Natural killer cell treated with Interleukin-12 subunit alpha and Interleukin-12 subunit beta and Interleukin-15 and Interleukin-18, amount 100 ng/mL, for 72 hours (primary cell): Measurements from ENCODE around the gene UCP2. TPM values are rescaled to one million over a fixed set of nuclear protein-coding genes. Genes with fewer than 3 reads are reported as not detected.

Source experiments
- ATAC-seq, 2 donors: fragments of 150-1000 bp; cut with Tn5 transposase in 1 of 2; sonication (Bioruptor Pico), chemical (Tn5 transposase) in 1 of 2; 2 replicates each; pipeline ENCODE4 v1.10.0; 2021
- DNase-seq: peaks from one replicate; pipeline ENCODE4 v3.0.0; 2022; ENCODE audit warnings: low spot score
- H3K27ac Mint-ChIP-seq, 2 donors: 1 replicate in 1 of 2; 2 replicates in 1 of 2; pipeline ENCODE4 v1.8.0; 2022; ENCODE audit warnings: mixed read lengths in 2 of 2, mild to moderate bottlenecking in 1 of 2, moderate library complexity in 1 of 2
- H3K27me3 Mint-ChIP-seq, 2 donors: 1 replicate in 1 of 2; 2 replicates in 1 of 2; pipeline ENCODE4 v1.8.0; 2022; ENCODE audit warnings: mixed read lengths in 2 of 2
- H3K36me3 Mint-ChIP-seq: one replicate; pipeline ENCODE4 v1.8.0; 2022; ENCODE audit warnings: mixed read lengths
- H3K4me1 Mint-ChIP-seq, 2 donors: 1 replicate in 1 of 2; 2 replicates in 1 of 2; pipeline ENCODE4 v1.8.0; 2022; ENCODE audit warnings: low read depth in 2 of 2, mixed read lengths in 2 of 2, mild to moderate bottlenecking in 1 of 2
- H3K4me3 Mint-ChIP-seq: one replicate; pipeline ENCODE4 v1.8.0; 2022; ENCODE audit warnings: mixed read lengths
- H3K9me3 Mint-ChIP-seq: 2 replicates; pipeline ENCODE4 v1.8.0; 2022; ENCODE audit warnings: mixed read lengths
- total RNA-seq, 2 donors: library from RNA; stranded (reverse); gene quantifications; one replicate each; pipeline ENCODE4 v1.2.3, GENCODE V29; 2022

The UCP2 gene
- total RNA-seq, 2 donors from 2014 or later: 333 to 668 TPM

DNA sequence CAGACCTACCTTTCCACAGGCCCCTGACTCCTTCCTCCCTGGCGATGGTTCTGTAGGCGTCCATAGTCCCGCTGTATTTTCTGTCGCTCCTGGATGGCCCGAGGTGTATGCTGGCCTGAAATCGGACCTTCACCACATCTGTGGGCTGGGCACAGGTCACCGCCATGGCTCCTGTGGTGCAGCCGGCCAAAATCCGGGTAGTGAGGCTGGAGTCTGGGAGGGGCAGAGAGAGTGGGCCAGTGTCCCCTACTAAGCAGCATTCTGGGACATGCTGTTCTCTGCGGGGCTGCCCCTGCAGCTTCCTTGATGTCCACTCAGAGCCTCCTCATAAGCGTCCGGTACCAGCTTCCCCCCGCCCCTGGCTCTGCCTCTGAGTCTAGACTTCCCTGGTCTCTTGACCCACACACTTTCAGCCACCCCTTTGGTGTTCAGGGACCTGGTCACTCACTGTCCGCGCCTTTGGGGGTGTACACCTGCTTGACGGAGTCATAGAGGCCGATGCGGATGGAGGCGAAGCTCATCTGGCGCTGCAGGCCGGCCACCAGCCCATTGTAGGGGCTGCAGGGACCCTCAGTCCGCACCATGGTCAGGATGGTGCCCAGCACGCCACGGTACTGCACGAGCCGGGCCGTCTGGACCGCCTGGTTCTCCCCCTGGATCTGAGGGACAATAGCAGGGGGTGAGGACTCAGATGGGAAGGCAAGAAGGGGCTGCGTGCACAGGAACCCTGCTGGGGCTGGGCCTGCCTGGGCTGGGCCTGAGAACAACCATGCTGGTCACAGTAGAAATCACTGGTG, 23.3 kb upstream of the UCP2 start:
- no peak for ATAC-seq
- H3K27ac Mint-ChIP-seq: peak overlapping the region; percentile 61 to 70
- peak overlapping the region; percentile 74 for H3K4me3 Mint-ChIP-seq
- no peaks in the 10 kb centered on the region for H3K9me3 Mint-ChIP-seq
- no peaks in the 10 kb centered on the region for H3K27me3 Mint-ChIP-seq
- H3K4me1 Mint-ChIP-seq: peaks cover 62 to 70% of the 10 kb centered on the region in 2 donors
- no peaks in the 10 kb centered on the region for H3K36me3 Mint-ChIP-seq
- no peak for DNase-seq

- Mint-ChIP-seq H3K4me3 (peak overlapping the region; percentile 74), H3K27me3 (no peaks in the 10 kb centered on the region), H3K36me3 (no peaks in the 10 kb centered on the region), H3K4me1 (peaks cover 62 to 68% of the 10 kb centered on the region in 2 donors), H3K9me3 (no peaks in the 10 kb centered on the region), H3K27ac (peak overlapping the region; percentile 61 to 70)
- ATAC-seq (peak; percentile 92 to 96), DNase-seq (peak; percentile 86)
Observed at GRCh38 chr11:74004759-74005615, 22.3 kb upstream of the UCP2 start.

DNA sequence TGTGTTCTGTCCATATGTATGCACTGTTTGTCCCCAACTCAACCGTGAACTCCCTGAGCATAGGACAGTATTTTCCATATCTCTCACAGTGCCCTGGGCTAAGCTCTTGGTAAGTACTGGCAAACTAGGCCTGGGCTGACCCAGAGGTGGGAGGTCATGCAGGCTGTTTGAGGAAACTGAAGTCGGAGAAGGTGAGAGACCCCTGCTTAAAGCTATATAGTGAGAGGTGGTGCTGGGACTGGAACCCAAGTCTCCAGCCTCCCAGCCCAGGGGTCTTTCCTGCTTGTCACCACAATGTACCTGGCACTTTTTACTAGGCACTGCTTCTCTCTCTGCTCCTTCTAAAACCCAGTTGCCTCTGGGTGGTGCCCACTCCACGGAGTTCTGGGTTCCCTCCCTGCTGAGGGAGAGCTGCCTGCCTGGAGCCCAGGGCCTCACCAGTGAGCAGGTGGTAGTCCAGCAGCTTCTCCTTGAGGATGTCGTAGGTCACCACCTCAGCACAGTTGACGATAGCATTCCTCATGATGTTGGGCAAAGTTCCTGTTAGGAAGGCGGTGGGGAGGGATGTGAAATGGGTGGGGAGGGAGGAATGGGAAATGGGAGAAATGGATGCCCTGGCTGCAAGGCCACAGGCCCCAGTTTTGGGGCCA, 21.5 kb upstream of the UCP2 start:
- ATAC-seq (no peak), DNase-seq (no peak)
- no peaks in the 10 kb centered on the region for H3K9me3 Mint-ChIP-seq

GRCh38 chr11:74002832-74003231, 20.2 kb upstream of the UCP2 start:
- Mint-ChIP-seq H3K27ac (peak overlapping the region; percentile 61 to 70), H3K9me3 (no peaks in the 10 kb centered on the region), H3K27me3 (no peaks in the 10 kb centered on the region), H3K4me3 (no peak overlapping the region), H3K4me1 (peaks cover 62 to 66% of the 10 kb centered on the region in 2 donors), H3K36me3 (no peaks in the 10 kb centered on the region)
- ATAC-seq (no peak), DNase-seq (no peak)

More for the DNA sequence above, 21.5 kb upstream of the UCP2 start:
- no peaks in the 10 kb centered on the region for H3K27me3 Mint-ChIP-seq
- H3K27ac Mint-ChIP-seq: peak overlapping the region; percentile 61 to 70
- no peaks in the 10 kb centered on the region for H3K36me3 Mint-ChIP-seq
- peaks cover 64 to 70% of the 10 kb centered on the region in 2 donors for H3K4me1 Mint-ChIP-seq
- peak overlapping the region; percentile 29 for H3K4me3 Mint-ChIP-seq

DNA sequence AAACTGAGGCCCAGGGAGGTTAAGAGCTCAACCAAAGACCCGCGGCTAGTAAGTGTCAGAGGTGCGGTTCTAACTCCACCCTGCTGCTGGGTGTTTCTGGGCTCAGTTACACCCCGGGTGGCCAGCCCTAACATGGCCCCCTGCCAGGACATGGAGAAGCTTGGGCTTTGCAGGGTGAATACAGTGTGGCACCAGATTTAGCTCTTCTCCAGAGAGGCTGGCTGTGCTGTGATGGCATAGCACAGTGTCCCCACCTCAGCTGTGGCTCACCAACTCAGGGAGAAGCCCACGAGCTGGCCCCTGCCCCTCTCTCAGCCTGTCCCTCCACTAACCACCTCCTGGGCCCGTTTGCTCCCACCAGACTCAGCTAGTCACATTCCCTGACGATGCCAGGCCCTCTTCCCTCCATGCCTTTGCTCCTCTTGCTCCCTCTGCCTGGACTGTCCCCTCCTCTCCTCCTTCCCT, 19.2 kb upstream of the UCP2 start:
- no peaks in the 10 kb centered on the region for H3K9me3 Mint-ChIP-seq
- H3K27ac Mint-ChIP-seq: peak overlapping the region; percentile 95 to 96
- peak overlapping the region; percentile 40 for H3K4me3 Mint-ChIP-seq
- DNase-seq (no peak), ATAC-seq (peak; percentile 9 to 37)
- H3K27me3 Mint-ChIP-seq: no peaks in the 10 kb centered on the region
- H3K4me1 Mint-ChIP-seq: peaks cover 72% of the 10 kb centered on the region in 2 donors
- no peaks in the 10 kb centered on the region for H3K36me3 Mint-ChIP-seq

- no peaks in the 10 kb centered on the region for H3K36me3 Mint-ChIP-seq
- H3K27ac Mint-ChIP-seq: peak overlapping the region; percentile 95 to 96
- H3K4me1 Mint-ChIP-seq: peaks cover 72% of the 10 kb centered on the region in 2 donors
- ATAC-seq (peak; percentile 19 to 25), DNase-seq (peak; percentile 51)
- H3K9me3 Mint-ChIP-seq: no peaks in the 10 kb centered on the region
- H3K4me3 Mint-ChIP-seq: peak overlapping the region; percentile 40
- H3K27me3 Mint-ChIP-seq: no peaks in the 10 kb centered on the region
Observed at GRCh38 chr11:74000307-74001133, 17.9 kb upstream of the UCP2 start.

DNA sequence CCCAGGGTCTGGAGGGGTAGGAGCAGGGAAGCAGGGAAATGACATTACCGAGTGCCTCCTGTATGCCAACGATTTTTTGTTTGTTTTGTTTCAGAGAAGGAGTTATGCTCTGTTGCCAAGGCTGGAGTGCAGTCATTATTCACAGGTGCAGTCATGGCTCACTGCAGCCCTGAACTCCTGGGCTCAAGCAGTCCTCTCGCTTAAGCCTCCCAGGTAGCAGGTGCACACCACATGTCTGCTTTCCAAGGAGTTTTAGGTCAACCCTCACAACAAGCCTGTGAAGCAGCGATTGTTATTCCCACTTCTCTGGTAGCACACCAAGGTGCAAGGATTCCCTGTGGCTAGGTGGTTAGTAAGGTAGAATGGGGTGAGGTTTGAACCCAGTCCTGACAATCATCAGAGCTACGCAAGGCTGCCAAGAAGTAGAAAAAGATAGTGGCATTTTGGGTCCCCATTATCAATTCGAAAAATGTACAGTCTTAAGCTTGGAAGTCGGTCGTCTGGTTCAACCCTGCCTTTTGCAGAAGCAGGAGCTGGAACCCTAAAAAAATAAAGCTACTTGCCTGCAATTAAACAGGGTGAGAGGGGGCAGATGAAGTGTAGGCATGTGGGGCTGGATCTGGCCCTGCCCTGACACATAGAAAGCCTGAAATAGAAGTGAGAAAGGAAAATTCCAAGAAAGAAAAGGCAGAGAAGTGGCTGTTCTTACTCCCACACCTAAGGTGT, 17.1 kb upstream of the UCP2 start:
- H3K4me3 Mint-ChIP-seq: peak overlapping the region; percentile 40
- H3K36me3 Mint-ChIP-seq: no peaks in the 10 kb centered on the region
- peak; percentile 16 for DNase-seq
- H3K27me3 Mint-ChIP-seq: no peaks in the 10 kb centered on the region
- H3K4me1 Mint-ChIP-seq: peaks cover 71 to 72% of the 10 kb centered on the region in 2 donors
- ATAC-seq: peak; percentile 41 to 57
- no peaks in the 10 kb centered on the region for H3K9me3 Mint-ChIP-seq
- H3K27ac Mint-ChIP-seq: peak overlapping the region; percentile 95 to 96

- Mint-ChIP-seq H3K4me3 (peak overlapping the region; percentile 40), H3K9me3 (no peaks in the 10 kb centered on the region), H3K27me3 (no peaks in the 10 kb centered on the region), H3K27ac (peak overlapping the region; percentile 95 to 96), H3K4me1 (peaks cover 65 to 78% of the 10 kb centered on the region in 2 donors), H3K36me3 (no peaks in the 10 kb centered on the region)
- no peak for ATAC-seq
- DNase-seq: peak; percentile 6
Observed at GRCh38 chr11:73998846-73999575, 16.4 kb upstream of the UCP2 start.

- ATAC-seq: no peak
- H3K4me1 Mint-ChIP-seq: peaks cover 56 to 75% of the 10 kb centered on the region in 2 donors
- no peaks in the 10 kb centered on the region for H3K36me3 Mint-ChIP-seq
- H3K4me3 Mint-ChIP-seq: peak overlapping the region; percentile 61
- no peaks in the 10 kb centered on the region for H3K27me3 Mint-ChIP-seq
- DNase-seq: peak; percentile 44
- H3K9me3 Mint-ChIP-seq: no peaks in the 10 kb centered on the region
- H3K27ac Mint-ChIP-seq: peak overlapping the region; percentile 95 to 96
Observed at GRCh38 chr11:73997120-73997770, 14.6 kb upstream of the UCP2 start.

DNA sequence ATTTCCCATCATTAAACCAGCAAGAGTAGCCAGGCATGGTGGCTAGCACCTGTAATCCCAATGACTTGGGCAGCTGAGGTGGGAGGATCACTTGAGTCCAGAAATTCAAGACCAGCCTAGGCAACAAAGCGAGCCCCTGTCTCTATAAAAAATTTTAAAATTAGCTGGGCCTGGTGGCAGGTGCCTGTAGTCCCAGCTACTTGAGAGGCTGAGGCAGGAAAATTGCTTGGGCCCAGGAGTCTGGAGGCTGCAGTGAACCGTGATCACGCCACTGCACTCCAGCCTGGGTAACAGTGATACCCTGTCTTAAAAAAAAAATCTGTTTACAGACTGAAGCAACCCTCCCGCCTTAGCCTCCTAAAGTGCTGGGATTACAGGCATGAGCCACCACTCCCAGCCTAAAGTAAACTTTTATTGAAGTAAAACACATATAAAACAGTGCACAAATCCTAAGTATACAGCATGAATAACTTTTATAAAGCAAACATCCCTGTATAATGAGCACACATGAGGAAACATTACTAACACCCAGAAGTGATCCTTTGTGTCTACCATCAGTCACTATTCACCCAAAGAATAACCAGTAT, 13.6 kb upstream of the UCP2 start:
- H3K36me3 Mint-ChIP-seq: no peaks in the 10 kb centered on the region
- no peaks in the 10 kb centered on the region for H3K9me3 Mint-ChIP-seq
- peak overlapping the region; percentile 96 to 98 for H3K27ac Mint-ChIP-seq
- peaks cover 47 to 65% of the 10 kb centered on the region in 2 donors for H3K4me1 Mint-ChIP-seq
- H3K4me3 Mint-ChIP-seq: peak overlapping the region; percentile 88
- peak; percentile 16 for DNase-seq
- ATAC-seq: no peak
- no peaks in the 10 kb centered on the region for H3K27me3 Mint-ChIP-seq

DNA sequence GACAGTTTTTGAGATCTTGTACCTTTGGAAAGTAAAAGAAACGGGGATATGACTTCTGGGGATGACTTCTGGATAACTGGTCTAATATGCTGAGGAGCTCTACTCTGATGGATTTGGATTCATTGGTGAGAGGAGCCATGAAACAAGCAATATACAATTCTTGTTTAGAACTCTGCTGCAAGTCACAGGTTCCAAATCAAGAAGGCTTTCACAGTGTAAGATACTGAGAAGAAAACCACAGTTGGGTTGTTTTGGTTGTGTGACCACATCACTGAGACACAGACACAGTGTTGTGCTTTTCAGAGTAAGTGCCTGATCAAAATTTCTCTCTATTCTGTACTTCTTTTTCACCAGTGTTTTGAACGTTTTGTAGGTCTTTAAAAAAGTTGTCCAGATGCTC, 13.1 kb upstream of the UCP2 start:
- Mint-ChIP-seq H3K4me3 (peak overlapping the region; percentile 88), H3K36me3 (no peaks in the 10 kb centered on the region), H3K4me1 (peaks cover 42 to 60% of the 10 kb centered on the region in 2 donors), H3K27me3 (no peaks in the 10 kb centered on the region), H3K9me3 (no peaks in the 10 kb centered on the region), H3K27ac (peak overlapping the region; percentile 96 to 98)
- DNase-seq (no peak), ATAC-seq (peak; percentile 58 to 81)
